ENCODE data around the gene ANKRD39.
A peak's percentile ranks its signal among the peaks of the same experiment; 100 is the strongest.
"Not testable (repeated sequence)": the region's sequence is repeated elsewhere in the genome, so short reads cannot be mapped to it uniquely, and the experiment has no call there.

The ANKRD39 gene

DNA sequence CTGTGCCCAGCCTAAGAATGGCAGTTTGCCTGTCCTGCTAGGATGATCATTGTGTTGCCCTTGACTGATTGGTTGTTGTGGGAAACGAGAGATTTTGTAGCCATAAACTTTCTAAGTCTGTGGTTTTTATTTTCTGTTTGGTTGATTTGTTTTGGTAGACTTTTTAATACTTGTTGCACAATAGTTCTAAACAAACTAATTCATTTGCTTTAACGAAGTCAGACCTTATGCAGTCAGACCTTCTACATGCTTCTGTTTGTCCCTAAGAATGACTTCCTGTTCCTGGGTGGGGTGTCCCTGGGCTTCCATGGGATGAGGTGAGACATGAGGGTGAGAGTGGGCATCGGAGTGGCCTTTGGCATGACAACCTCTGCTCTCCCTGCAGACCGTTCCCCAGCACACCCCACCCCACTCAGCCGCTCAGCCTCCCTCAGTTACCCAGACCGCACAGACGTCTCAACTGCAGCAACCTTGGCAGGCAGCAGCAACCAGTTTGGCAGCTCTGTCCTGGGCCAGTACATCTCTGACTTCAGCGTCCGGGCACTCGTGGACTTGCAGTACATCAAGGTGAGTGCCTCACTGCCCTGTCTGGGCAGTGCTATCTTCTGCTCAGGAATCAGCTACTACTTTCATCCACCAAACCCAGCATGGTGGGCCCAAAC is 49.5 kb downstream of the ANKRD39 start:
- DNase-seq (ENCODE audit: low read depth in 2 of 2): no peak

DNA sequence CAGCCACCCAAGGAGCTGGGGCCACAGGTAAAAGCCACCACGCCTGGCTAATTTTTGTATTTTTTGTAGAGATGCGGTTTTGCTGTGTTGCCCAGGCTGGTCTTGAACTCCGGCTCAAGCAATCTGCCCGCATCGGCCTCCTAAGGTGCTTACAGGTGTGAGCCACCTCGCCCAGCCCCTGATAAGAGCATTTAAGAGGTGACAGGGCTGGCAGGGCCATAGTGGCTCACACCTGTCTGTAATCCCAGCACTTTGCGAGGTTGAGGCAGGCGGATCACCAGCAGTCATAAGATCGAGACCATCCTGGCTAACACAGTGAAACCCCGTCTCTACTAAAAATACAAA is 50.7 kb downstream of the ANKRD39 start:
- no peak for DNase-seq (ENCODE audit: low read depth in 2 of 2)

DNA sequence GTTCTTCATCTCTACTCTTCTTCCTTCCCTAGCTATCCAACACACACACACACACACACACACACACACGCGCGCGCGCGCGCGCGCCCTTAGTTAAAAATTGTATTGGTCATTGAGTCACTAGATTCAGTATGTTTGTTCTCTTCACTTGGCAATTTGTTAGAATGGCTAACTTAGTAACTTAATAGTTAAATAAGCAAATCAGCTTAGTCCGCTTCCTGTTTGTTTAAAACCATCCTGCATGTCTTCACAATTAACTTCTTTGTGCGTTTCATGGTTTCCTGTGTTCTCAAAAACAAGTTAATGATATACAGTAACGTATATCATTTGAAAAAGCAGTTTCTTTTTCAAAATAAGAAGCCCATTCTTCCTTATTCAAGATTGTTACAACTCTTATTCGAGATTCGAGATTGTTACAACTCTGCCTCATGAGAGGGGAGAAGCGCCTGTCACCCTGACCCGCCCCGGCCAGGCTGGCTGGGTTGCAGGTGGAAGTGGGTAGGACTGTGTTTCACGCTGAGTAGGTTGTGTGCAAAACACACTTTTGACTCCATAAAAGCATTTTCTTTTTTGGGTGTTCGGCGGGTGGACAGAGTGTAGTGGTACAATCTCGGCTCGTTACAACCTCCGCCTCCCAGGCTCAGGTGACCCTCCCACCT is 51.2 kb downstream of the ANKRD39 start:
- no peak for DNase-seq (ENCODE audit: low read depth in 2 of 2)

DNA sequence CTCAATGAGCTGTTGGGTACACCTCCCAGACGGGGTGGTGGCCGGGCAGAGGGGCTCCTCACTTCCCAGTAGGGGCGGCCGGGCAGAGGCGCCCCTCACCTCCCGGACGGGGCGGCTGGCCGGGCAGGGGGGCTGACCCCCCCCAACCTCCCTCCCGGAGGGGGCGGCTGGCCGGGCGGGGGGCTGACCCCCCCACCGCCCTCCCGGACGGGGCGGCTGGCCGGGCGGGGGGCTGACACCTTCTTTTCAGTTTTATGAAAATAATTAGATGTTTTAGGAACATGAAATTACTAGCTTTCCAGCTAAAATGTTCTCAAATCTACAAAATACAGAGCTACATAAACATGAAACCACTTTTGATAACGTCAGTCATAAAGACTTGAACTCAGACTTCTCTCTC is 51.9 kb downstream of the ANKRD39 start:
- not testable (repeated sequence) for DNase-seq (ENCODE audit: low read depth in 2 of 2)

DNA sequence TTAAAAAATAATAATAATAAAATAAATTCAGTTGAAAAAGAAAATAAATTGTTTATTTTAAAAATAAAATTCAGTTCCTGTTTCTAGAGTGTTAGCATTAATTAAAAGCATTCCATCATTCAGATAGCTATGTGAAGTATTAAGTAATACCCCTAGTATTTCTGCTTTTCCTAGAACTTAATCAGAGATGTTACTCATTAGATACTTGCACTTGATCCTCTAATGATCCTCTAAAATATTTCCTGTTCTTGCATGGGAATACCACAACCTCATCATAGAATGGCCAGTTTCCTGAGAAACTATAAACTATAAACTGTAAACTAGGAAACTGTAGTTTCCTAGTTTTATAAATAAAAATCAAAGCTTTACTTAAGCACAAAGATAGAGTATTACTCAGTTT is 52.8 kb downstream of the ANKRD39 start:
- no peak for DNase-seq (ENCODE audit: low read depth in 2 of 2)

DNA sequence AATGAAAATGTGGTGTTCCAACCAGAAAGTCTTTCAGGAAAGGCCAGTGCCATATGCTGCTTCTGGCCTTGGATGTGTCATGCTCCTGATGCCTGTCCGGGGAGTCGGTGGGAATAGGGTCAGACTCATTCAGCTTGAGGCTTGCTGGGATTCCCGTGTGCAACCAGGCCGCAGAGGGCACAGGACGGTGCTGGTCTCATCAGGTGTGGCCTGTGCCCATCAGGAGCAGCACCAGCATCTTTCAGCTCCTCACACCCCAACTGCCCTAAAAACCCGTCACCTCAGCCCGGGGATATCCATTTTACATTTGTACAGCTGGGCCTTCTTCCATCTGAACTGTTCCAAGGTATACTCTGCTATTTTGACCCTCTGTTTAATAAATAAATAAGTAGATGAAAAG is 55.1 kb downstream of the ANKRD39 start:
- DNase-seq (ENCODE audit: low read depth in 2 of 2): no peak

DNA sequence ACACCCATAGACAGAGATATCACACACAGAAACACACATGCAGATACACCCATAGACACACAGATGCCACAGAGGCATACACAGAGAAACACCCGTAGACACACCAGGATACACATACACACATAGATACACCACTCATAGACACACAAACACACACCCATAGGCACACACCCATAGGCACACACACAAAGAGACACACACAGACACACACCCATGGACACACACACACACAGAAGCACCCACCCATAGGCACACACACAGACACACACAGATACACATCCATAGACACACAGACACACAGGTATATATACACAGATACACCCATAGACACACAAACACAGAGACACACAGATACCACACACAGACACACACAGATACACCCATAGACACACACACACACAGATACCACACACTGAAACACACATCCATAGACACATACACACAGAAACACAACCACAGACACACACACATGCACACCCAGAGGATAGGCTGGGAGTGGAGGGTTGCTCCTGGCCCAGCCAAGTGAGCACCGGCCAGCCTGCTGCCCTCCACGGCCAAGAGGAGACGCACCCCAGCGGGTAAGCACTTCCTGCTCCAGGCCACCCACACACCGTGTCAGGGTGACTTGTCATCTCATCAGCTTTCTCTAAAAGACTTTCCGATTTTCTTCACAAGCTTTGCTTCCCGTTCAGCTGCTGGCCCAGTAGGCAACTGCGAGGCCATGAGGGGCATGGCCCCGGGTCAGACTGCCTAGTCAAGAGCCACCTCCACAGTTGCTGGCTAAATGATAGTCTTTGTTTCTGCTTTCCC is 55.8 kb downstream of the ANKRD39 start:
- DNase-seq (ENCODE audit: low read depth in 2 of 2): peak; percentile 22 to 29

DNA sequence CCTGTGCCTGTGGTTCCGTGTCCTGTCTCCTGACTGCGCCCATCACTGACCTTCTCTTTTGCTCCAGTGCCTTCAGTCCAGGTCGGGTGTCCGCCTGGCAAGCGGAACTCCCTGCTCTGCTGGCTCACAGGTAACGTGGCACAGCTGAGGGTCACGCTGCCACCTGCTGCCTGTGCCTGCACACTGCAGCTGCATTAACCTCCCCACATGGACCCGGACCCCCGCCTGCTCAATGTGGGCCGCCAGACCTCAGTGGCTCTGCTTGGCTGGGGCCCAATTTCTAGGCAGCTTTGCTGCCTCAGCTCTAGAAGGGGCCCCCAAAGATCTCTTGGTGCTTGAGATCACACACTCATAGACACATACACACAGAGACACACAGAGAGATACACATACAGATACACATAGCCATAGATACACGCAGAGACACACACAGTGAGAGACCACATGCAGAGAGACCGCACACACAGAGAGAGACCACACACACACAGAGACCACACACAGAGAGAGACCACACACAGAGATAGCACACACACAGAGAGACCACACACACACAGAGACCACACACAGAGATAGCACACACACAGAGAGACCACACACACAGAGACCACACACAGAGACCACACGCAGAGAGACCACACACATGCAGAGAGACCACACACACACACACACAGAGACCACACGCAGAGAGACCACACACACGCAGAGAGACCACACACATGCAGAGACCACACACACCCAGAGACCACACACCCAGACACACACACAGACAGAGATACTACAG is 56.6 kb downstream of the ANKRD39 start:
- peak; percentile 64 to 72 for DNase-seq (ENCODE audit: low read depth in 2 of 2)

DNA sequence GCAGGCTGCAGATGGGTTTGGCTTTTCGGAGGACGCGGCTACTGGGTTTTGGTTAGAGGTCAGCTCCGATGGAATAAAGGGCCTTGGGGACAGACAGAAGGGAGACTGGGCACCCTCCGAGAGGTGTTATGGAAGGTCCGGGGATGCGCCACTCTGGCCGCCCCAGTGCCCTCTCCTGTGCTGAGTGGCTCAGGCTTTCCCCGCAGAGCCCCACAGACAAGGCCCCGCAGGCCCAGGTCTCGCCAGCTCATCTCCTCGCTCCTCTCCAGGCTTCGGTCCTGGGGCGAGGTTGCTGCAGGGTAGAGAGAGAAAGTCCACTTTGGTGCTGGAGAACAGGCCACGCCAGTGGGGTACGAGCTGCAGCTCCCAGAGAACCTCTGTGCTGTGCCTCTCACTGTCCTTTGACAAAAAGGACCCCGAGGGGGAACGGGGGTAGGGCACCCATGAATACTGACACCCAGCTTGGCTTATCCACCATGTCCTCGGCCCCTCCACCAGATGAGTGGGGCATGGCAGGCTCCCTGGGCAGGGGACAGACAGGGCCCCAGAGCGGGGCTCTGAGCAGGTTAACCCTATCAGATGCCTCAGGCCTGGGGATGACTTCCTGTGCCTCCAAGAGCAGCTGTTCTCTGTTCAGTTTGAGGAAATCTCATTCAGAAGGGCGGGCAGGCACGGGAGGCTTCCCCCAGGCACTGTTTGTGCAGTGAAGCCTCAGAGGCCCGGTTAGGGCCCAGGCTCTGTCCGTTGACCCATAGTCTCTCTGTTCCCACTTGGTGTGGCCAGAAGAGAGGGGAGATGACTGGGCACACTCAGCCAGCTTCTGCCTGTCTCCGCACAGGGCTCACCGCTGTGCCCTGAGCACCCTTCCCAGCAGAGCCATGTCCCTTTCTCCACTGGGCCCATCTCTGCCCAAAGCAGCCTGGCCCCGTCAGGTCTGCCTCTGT is 57.5 kb downstream of the ANKRD39 start:
- DNase-seq (ENCODE audit: low read depth in 2 of 2): no peak

DNA sequence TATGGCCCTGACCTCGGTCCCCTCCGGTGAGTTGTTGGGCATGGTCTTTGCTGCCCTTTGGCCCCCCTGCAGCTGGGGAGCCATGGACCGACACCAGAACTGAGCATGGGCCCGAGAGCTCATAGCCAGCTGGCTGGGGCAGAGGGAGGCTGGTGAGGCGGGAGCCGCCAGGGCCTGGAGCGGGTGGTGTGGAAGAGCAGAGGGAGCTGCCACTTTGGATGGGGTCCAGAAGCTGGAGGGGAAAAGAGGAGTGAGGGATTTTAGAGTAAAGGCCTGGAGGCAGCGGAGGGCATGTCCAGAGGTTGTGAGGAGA is 58.2 kb downstream of the ANKRD39 start:
- no peak for DNase-seq (ENCODE audit: low read depth in 2 of 2)

DNA sequence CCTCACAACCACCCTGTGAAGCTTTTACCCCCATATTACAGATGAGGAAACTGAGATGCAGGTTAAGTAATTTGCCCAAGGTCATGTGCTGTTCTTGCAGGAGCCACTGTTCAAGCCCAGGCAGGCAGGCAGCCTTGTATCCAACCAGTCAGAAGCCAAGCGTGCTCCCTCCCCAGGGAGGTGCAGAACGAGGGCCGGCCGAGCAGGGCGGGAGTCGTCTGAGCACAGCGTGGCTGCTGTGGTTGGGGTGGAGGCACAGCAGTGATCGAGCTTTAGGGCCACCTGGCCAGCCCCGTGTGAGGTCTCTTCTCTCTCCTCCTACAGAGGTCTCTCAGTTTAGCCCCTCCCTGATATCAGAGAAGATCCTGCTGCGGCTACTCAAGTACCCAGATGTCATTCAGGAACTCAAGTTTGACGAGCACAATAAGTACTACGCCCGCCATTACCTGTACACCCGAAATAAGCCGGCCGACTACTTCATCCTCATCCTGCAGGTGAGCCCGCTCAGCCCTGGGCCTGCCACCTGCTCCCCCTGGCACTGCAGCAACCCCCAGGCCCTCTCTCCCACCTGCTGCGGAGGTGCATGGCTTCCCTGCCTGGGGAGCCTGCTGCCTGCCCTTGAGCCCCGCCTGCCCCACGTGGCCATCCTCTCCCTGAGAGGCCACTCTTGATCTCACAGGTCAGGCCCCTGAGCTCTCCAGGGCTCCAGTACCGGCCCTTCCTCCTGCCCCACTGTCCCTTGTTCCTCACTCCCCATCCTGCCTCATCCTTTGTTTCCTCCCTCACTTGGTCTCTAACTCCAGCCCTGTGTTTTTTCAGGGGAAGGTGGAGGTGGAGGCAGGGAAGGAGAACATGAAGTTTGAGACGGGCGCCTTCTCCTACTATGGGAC is 58.8 kb downstream of the ANKRD39 start:
- no peak for DNase-seq (ENCODE audit: low read depth in 2 of 2)

Data from activated CD4-positive, alpha-beta T cell treated with anti-CD3 and anti-CD28 coated beads for 24 hours (primary cell).